NB4 (cell line): Measurements from ENCODE around the gene PTPRD.

ENCODE experiments used
- DNase-seq: peaks from one replicate; pipeline ENCODE4 v3.0.0; 2010; ENCODE audit warnings: low read depth
- H3K4me3 ChIP-seq: one replicate; pipeline ENCODE4 v1.5.1; 2011; ENCODE audit warnings: mild to moderate bottlenecking, low read depth, low read length, moderate library complexity
- MYC ChIP-seq: IDR thresholded peaks from 2 replicates; pipeline ENCODE4 v1.6.1; 2011; ENCODE audit warnings: low read depth, low read length
- POLR2A ChIP-seq: IDR thresholded peaks from 2 replicates; pipeline ENCODE4 v1.6.1; 2011; ENCODE audit warnings: mild to moderate bottlenecking; ENCODE audit not compliant: insufficient read length; ENCODE audit errors: extremely low read depth
- TF ChIP-seq, protein P1 (sequence below): IDR thresholded peaks from one replicate; pipeline ENCODE4 v1.5.1; 2012; ENCODE audit warnings: low read depth, low read length
- TF ChIP-seq, protein P2 (sequence below): IDR thresholded peaks from 2 replicates; pipeline ENCODE4 v1.6.1; 2011; ENCODE audit warnings: low read depth, low read length

Gene PTPRD

DNA sequence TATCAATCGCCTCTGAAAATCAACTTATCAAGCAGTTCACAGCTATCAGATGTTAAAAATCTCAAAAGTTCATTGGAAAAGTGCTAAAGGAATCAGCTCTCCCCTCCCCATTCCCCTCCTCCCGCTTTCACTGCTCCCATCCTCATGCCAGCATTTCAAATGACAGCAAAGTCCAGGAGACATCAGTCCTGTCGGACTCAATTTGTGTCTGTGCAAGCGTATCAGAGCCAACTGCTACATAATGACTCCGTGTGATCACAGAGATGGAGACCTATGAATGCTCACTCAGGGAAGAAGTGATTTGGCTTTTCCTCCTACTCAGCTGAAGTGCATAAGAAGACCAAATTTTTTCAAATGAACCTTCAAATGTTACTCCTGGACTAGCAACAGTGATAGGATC, 1876.0 kb downstream of the PTPRD start:
- no peak for DNase-seq
- no peak overlapping the region for H3K4me3 ChIP-seq
- TF ChIP-seq, protein P1, sequence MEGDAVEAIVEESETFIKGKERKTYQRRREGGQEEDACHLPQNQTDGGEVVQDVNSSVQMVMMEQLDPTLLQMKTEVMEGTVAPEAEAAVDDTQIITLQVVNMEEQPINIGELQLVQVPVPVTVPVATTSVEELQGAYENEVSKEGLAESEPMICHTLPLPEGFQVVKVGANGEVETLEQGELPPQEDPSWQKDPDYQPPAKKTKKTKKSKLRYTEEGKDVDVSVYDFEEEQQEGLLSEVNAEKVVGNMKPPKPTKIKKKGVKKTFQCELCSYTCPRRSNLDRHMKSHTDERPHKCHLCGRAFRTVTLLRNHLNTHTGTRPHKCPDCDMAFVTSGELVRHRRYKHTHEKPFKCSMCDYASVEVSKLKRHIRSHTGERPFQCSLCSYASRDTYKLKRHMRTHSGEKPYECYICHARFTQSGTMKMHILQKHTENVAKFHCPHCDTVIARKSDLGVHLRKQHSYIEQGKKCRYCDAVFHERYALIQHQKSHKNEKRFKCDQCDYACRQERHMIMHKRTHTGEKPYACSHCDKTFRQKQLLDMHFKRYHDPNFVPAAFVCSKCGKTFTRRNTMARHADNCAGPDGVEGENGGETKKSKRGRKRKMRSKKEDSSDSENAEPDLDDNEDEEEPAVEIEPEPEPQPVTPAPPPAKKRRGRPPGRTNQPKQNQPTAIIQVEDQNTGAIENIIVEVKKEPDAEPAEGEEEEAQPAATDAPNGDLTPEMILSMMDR: no peak
- TF ChIP-seq, protein P2, sequence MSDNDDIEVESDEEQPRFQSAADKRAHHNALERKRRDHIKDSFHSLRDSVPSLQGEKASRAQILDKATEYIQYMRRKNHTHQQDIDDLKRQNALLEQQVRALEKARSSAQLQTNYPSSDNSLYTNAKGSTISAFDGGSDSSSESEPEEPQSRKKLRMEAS: no peak
- TF ChIP-seq MYC: no peak
- no peak for TF ChIP-seq POLR2A

DNA sequence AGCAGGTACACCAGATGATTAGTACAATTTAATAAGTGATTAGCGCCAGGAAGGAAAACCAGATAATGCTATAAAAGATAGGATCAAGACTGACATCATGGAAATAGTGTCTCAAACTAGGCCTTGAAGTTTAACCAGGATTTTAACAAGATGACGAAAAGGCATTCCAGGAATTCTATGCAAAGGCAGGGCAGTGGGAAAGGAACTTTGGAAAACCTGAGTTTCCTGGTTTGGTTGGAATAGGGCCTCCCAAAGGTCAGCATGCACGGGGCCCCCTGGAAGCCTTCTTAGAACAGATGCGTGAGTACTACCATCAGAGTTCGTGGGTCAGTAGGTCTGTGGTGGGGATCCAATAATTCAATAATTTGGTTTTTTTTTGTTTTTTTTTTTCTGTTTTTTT, 1878.0 kb downstream of the PTPRD start:
- no peak overlapping the region for H3K4me3 ChIP-seq
- DNase-seq: no peak
- TF ChIP-seq, protein P2: no peak
- TF ChIP-seq MYC (no peak), POLR2A (no peak)
- TF ChIP-seq, protein P1: no peak

DNA sequence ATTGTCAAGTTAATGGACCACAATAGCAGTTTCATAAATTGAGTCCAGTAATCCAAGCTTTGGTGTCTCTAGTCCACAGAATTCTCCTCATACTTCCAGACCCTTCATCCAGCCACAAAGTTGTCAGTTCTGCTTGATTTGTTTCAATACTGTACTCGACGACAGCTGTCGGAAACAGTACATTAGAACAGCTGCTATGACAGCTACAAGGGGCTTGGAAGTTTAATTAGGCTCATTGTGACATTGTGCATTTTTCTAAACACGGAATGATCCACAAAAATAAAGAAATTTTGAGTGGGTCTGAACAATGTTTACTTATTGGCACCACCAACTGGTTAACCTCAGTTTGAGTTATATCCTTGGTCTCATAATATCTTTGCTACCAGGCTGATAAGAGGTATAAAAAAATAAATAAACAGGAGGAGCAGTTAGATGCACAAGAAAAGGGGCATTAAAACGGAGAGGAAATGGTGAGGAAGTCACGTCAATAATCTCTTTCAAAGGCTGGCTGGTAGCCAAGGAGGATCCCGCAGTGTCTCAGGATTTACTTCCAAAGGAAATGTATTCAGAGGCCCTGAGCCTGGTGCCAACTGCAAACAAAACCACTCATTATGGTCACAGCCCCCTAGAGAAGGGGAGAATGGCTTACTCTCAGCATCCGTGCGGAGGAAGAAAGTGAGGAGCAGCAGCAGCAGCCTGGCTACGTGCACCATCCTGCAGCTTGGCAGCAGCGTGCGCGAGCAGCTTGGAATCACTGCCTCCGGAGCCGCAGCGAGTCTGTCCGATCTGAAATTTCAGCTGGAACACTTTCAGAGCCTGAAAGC, 1879.5 kb downstream of the PTPRD start:
- H3K4me3 ChIP-seq: no peak overlapping the region
- no peak for TF ChIP-seq MYC
- TF ChIP-seq, protein P2: no peak
- TF ChIP-seq, protein P1: no peak
- TF ChIP-seq POLR2A: no peak
- no peak for DNase-seq

DNA sequence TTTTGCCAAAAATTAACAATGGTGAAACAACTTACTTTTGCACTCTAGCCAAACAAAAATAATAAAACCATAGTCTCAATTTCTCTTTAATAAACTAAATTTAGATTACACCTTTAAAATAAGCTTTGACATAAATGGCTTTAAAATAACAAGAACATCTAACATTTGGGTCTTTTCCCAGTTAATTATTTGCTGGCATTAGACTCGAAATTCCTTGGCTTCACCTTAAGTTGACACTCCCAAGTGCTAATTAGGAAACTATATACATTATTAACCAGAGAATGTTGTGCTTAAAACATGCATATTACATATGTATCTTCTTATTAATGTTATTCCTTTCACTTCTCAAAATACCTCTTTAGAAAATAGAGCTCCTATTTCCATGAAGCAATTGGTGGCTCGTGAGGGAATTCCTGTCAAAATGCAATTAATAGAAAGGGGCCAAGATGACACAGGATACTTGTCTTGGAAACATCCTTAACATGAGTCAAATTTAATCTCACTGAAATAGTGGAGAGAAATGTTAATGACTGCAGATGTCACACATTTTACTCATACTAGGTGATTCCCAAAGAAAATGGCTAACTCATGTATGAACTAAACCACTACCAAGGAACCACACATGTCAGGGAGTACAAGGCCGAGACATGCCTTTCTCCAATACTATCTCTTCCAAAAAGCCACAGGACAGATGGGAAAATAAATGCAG, 1880.3 kb downstream of the PTPRD start:
- TF ChIP-seq MYC: no peak
- TF ChIP-seq POLR2A: no peak
- TF ChIP-seq, protein P1: no peak
- TF ChIP-seq, protein P2: no peak
- DNase-seq: no peak
- H3K4me3 ChIP-seq: no peak overlapping the region

DNA sequence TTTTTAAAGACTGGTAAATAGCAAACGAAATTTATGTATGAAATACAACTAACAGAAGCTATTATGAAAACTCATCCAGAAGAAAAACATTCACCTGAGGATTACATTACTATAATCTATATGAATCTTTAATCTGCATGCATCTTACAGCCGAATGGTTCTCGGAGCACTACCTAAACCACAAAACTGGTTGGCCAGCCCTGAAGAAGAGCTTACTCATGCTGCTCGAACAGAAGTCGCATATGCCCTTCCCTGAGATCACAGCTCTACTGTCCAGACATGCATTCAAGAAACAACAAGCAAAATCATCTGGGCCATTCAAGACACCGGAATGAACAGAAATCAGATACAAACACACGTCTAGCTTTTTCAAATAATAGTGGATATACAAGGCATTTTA, 1882.2 kb downstream of the PTPRD start:
- DNase-seq: no peak
- TF ChIP-seq POLR2A (no peak), MYC (no peak)
- TF ChIP-seq, protein P2: no peak
- TF ChIP-seq, protein P1: no peak
- H3K4me3 ChIP-seq: no peak overlapping the region
